Thoracic aorta (tissue), 2 donors: ENCODE measurements around the gene RAP1B. TPM values are rescaled to one million over a fixed set of nuclear protein-coding genes. Genes with fewer than 3 reads are reported as not detected.

Experiments
- ATAC-seq: fragments of 150-250 bp; one replicate; pipeline ENCODE4 v1.8.0; 2017; ENCODE audit warnings: low read depth; ENCODE audit not compliant: insufficient number of reproducible peaks, low FRiP score
- DNase-seq: peaks from one replicate; pipeline ENCODE4 v3.0.0-alpha.2; 2020; ENCODE audit warnings: low spot score
- H3K27ac ChIP-seq, 2 donors: fragments of 200-600 bp; sonication (generic); 1 replicate in 1 of 2; 2 replicates in 1 of 2; pipeline ENCODE4 v1.5.1; 2016; ENCODE audit warnings: mild to moderate bottlenecking in 2 of 2, moderate library complexity in 2 of 2
- H3K27me3 ChIP-seq: fragments of 200-600 bp; sonication (generic); replicated peaks from 2 replicates; pipeline ENCODE4 v1.6.0; 2016; ENCODE audit warnings: mild to moderate bottlenecking; ENCODE audit not compliant: insufficient read depth
- H3K36me3 ChIP-seq: fragments of 200-600 bp; sonication (generic); one replicate; pipeline ENCODE4 v1.5.1; 2016
- H3K4me1 ChIP-seq, 2 donors: fragments of 200-600 bp; sonication (generic); 1 replicate in 1 of 2; 2 replicates in 1 of 2; pipeline versions ENCODE4 v1.5.1 to v1.6.0; 2016; ENCODE audit warnings: low read depth in 2 of 2, mild to moderate bottlenecking in 1 of 2; ENCODE audit not compliant: control insufficient read depth in 1 of 2
- H3K4me3 ChIP-seq: fragments of 200-600 bp; sonication (generic); 2 replicates; pipeline ENCODE4 v1.5.1; 2016; ENCODE audit warnings: mild to moderate bottlenecking
- H3K9me3 ChIP-seq: fragments of 200-600 bp; sonication (generic); 2 replicates; pipeline ENCODE4 v1.5.1; 2016
- total RNA-seq, 2 donors: library from RNA; depleted of rRNA; stranded (reverse); fragments of >200 nt; gene quantifications; one replicate each; pipeline versions ENCODE4 v1.1.0 to v1.2.3, GENCODE V29; 2016
- TF ChIP-seq, protein P1 (sequence below): fragments of 200-600 bp; sonication (generic); IDR thresholded peaks from one replicate; pipeline ENCODE4 v1.5.1; 2019; ENCODE audit warnings: antibody characterized with exemption

RAP1B gene
- total RNA-seq, 2 donors from 2014 or later = 120 to 245 TPM

DNA sequence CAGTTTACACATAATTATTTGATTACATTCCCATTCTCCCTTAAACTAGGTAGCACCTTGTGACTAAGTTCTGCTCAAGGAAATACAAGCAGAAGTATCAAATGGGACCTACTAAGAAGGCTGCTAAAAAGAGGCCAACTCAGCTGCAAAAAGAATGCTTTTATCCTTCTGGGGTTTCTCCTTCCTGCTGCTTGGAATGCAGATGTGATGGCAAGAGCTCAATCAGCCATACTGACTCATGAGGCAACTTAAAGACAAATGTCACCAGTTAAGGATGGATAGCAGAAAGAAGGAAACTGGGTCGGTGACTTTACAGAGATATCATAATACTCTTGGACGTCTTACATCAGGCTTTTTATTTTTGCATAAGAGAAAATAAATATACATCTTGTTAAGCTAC, 38.0 kb upstream of the RAP1B start:
- H3K4me3 ChIP-seq = no peak overlapping the region
- H3K27ac ChIP-seq = no peak overlapping the region
- H3K36me3 ChIP-seq = no peaks in the 10 kb centered on the region
- H3K4me1 ChIP-seq = no peaks in the 10 kb centered on the region
- DNase-seq (no peak), ATAC-seq (no peak)
- H3K9me3 ChIP-seq = no peaks in the 10 kb centered on the region
- TF ChIP-seq, protein P1, sequence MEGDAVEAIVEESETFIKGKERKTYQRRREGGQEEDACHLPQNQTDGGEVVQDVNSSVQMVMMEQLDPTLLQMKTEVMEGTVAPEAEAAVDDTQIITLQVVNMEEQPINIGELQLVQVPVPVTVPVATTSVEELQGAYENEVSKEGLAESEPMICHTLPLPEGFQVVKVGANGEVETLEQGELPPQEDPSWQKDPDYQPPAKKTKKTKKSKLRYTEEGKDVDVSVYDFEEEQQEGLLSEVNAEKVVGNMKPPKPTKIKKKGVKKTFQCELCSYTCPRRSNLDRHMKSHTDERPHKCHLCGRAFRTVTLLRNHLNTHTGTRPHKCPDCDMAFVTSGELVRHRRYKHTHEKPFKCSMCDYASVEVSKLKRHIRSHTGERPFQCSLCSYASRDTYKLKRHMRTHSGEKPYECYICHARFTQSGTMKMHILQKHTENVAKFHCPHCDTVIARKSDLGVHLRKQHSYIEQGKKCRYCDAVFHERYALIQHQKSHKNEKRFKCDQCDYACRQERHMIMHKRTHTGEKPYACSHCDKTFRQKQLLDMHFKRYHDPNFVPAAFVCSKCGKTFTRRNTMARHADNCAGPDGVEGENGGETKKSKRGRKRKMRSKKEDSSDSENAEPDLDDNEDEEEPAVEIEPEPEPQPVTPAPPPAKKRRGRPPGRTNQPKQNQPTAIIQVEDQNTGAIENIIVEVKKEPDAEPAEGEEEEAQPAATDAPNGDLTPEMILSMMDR = no peak
- no peaks in the 10 kb centered on the region for H3K27me3 ChIP-seq

DNA sequence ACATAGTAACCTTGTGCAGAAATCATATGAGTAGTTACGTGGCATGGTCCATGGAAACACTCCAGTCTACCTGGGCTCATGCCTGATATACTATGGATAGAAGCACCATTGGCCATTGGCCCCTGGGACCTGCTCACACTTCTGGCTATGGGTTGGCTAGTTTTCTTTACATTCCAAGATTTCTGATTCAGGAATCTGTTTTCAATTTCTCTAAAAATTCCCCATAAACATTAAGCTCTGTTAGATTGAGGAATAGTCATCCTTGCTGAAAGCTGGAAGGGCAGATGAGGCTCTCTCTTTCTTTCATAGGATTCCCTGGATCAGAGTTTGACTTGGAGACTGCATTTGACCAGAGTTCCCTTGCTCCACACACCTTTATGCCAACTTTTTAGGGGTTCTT, 37.3 kb upstream of the RAP1B start:
- Histone ChIP-seq H3K4me3 (no peak overlapping the region), H3K27me3 (no peaks in the 10 kb centered on the region), H3K4me1 (no peaks in the 10 kb centered on the region), H3K36me3 (no peaks in the 10 kb centered on the region), H3K9me3 (no peaks in the 10 kb centered on the region), H3K27ac (no peak overlapping the region)
- TF ChIP-seq, protein P1 = no peak
- ATAC-seq (no peak), DNase-seq (no peak)

DNA sequence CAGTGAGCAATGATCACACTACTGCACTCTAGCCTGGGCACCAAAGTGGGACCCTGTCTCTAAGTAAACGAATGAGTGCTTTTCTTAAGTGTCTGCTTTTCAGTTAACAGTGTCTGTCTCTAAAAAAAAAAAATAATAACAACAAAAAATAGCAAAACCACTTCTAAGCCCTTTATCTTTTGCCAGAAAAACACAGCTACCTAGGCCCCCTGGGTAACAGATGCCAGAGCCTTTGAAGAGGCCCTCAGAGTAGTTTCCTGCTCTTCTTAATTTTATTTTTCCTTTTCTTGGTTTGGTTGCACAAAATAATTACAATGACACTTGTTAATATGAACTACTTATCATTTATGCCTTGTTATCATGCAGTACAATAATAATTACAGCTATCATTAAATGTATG, 32.8 kb upstream of the RAP1B start:
- H3K36me3 ChIP-seq = no peaks in the 10 kb centered on the region
- DNase-seq = no peak

DNA sequence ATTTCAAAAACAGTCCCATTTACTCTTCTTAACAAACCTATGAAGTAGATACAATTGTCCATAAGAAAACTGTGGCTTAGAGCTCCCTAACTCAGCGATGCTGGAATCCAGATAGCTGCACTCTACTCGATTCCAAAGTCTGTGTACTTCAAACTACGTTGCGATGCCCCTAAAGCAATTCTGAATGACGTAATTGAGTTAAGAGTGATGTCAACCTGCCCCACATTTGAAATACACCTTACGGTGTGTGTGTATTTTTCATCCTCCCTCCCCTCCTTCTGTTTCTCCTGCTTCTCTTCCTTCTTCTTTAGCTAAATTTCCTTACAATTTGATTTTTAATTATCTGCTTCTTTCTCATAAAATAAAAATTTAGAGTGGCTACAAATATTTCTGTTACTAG, 31.9 kb upstream of the RAP1B start:
- Histone ChIP-seq H3K27me3 (no peaks in the 10 kb centered on the region), H3K4me3 (no peak overlapping the region), H3K36me3 (no peaks in the 10 kb centered on the region), H3K27ac (no peak overlapping the region), H3K4me1 (no peaks in the 10 kb centered on the region), H3K9me3 (no peaks in the 10 kb centered on the region)
- TF ChIP-seq, protein P1 = no peak
- ATAC-seq (no peak), DNase-seq (no peak)

More for the DNA sequence above, 32.8 kb upstream of the RAP1B start:
- no peak overlapping the region for H3K4me3 ChIP-seq
- H3K4me1 ChIP-seq = no peaks in the 10 kb centered on the region
- no peaks in the 10 kb centered on the region for H3K9me3 ChIP-seq
- no peak for ATAC-seq
- H3K27ac ChIP-seq = no peak overlapping the region
- TF ChIP-seq, protein P1 = no peak
- H3K27me3 ChIP-seq = no peaks in the 10 kb centered on the region

DNA sequence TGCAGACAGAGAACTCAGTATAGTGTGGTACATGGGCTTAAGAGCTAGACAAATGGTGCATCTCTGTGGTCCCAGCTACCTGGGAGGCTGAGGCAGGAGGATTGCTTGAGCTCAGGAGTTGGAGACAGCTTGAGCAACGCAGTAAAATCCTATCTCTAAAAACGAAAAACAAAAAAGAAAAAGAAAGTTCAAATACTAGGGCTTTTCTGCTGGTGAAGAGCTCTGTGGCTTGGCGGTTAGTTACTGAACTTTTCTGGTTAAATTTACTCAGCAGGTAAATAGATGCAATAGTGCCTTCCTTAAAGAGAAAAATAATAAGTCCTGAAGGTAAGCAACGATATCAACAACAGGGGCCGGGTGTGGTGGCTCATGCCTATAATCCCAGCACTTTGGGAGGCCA, 31.4 kb upstream of the RAP1B start:
- no peaks in the 10 kb centered on the region for H3K9me3 ChIP-seq

More for the DNA sequence above, 31.4 kb upstream of the RAP1B start:
- Histone ChIP-seq H3K4me3 (no peak overlapping the region), H3K27ac (no peak overlapping the region), H3K4me1 (no peaks in the 10 kb centered on the region), H3K36me3 (no peaks in the 10 kb centered on the region), H3K27me3 (no peaks in the 10 kb centered on the region)
- ATAC-seq (no peak), DNase-seq (no peak)
- TF ChIP-seq, protein P1 = no peak
